GM21447 (cell line): Measurements from ENCODE around the gene OASL.

Source experiments
- ATAC-seq: cut with Tn5 transposase; IDR thresholded peaks from one replicate; pipeline ENCODE4 v1.9.1; 2021; ENCODE audit not compliant: unreplicated experiment

The OASL gene

DNA sequence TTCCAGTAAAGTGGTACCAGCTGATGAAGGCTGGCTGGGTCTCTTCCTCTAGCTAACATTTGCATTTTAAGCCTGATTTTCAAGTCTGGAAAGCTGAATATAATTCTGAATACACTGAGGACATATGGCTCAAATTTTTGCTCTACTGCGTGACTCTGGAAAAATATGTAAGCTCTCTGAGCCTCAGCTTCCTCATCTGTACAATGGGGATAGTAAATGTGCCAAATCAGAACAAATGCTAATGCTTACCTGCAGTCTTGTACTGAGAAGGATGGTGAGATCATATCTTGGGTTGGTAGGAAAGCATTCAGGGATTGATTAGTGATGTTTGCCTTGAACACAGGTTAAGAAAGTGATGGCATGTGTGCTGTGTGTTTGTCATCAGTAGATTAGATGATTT lies 46.1 kb downstream of the OASL start:
- no peak for ATAC-seq

DNA sequence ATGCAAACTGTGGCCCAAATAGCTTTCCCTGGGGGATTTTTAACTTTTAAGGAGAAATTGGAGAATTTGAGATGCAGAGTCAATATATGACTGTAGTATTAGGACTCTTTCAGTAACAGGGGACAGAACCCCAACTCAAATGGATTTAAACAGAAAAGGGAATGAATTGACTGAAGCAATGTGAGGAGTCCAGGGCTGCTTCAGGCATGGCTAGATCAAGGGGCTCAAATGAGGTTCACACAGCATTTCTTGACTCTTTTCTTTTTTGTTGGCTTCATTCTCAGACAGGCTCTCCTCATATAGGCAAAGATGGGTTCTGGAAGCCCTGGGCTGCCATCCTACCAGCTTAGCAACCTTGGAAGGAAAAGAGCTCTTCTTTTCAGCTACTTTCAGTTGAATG lies 47.1 kb downstream of the OASL start:
- no peak for ATAC-seq

GRCh38 chr12:120990487-120991055 lies 48.5 kb downstream of the OASL start:
- ATAC-seq = no peak

DNA sequence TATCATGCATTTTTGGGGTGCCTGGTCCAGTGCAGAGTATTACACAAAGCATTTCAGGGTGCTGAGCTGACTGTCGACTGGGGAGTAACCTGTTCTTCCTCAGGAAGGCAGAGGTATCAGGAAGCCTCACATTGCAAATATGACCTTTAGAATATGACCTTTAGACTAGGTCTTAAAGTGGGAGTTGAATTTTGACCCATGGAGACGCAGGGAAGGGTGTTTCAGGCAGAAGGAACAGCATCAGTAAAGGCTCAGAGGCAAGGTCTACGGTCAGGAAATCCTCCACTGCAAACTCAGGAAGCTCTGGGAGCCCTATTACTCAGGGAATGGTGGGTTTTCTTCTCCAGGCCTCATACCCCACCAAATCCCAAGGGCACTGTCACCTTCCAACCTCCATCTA lies 49.4 kb downstream of the OASL start:
- no peak for ATAC-seq

DNA sequence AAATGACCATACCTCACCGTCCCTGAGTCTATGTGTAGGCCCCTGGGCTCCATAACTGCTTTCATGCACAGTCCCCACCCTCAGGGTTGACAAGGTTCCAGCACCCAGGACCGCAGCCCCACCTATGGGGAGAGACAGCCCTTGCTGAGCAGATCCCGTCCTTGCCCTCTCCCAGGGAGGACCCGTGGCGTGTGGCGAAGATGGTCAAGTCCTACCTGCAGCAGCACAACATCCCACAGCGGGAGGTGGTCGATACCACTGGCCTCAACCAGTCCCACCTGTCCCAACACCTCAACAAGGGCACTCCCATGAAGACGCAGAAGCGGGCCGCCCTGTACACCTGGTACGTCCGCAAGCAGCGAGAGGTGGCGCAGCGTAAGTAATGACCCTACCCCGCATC lies 50.4 kb downstream of the OASL start:
- ATAC-seq = no peak

DNA sequence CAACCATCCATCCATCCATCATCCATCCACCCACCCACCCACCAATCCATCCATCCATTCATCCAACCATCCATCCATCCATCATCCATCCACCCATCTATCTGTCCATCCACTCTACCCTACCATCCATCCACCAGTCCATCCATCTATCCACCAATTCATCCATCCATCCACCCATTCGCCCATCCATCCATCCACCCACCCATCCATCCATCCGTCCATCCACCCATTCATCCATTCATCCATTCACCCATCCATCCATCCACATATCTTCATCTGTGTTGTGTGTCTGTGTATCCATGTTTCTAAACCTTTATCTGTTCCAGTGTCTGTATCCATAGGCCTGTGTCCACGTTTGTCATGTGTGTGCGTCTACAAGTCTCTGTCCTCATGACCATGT lies 50.8 kb downstream of the OASL start:
- no peak for ATAC-seq

GRCh38 chr12:120984351-120984898 lies 54.6 kb downstream of the OASL start:
- ATAC-seq = no peak

GRCh38 chr12:120983759-120984158 lies 55.3 kb downstream of the OASL start:
- no peak for ATAC-seq

DNA sequence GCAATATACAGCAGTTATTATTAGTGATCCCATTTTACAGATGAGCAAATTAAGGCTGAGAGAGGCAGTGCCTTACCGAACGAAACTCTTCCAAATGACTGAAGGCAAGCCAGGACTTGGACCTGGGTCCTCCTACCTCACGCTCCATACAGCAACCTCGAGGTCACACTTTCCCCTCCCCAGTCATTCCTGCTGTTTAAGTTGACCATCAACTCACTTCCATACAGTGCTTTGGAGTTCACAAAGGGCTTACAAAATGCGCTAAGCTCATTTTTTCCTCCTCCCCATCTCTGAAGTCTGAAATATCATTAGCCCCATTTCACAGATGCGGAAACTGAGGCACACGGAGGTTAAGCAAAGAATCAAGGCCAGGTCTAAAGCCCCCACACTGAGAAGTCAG lies 56.4 kb downstream of the OASL start:
- ATAC-seq = no peak

- no peak for ATAC-seq
Measured at GRCh38 chr12:120981407-120981941, 57.6 kb downstream of the OASL start.

- no peak for ATAC-seq
Measured at GRCh38 chr12:120980800-120981368, 58.2 kb downstream of the OASL start.

GRCh38 chr12:120979862-120980696 lies 59.0 kb downstream of the OASL start:
- ATAC-seq = no peak

DNA sequence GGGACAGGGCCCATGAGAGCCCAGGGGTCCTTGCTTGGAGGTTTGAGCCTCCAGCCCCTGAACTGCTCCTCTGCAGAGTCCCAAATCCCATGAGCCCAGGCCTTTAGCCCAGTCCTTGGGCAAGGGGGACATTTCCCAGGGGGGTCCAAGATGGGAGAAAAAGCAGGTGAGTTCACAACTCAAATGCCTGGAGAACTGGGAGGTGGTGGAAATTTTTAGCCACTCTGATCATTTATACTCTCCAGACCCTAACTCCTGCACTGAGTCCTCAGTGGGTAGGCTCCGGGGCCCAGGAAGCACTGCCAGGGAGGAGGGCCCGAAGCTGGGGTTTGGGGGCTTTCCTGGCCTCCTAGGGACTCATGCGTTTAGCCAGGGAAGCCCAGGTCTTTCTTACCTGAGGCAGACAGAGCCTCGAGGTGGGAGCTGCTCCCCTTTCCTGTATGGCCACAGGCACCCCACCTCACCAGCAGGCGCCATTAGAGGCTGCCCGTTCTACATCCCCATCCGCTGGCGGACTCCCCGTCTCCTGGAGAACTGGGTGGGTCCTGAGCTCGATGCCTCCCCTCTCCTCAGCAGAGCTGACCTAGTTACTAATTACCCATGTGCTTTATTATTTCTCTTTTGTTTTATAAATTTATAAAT lies 59.7 kb downstream of the OASL start:
- ATAC-seq = no peak

GRCh38 chr12:120978296-120979219 lies 60.5 kb downstream of the OASL start, which contains the start of gene HNF1A:
HNF1A (plus strand) TSS chr12:120978543; CDS start chr12:120978769, 226 bp downstream.
- no peak for ATAC-seq

GRCh38 chr12:120977531-120978295 lies 61.3 kb downstream of the OASL start:
- no peak for ATAC-seq

- ATAC-seq = no peak
Measured at GRCh38 chr12:120972870-120973543, 66.0 kb downstream of the OASL start.

DNA sequence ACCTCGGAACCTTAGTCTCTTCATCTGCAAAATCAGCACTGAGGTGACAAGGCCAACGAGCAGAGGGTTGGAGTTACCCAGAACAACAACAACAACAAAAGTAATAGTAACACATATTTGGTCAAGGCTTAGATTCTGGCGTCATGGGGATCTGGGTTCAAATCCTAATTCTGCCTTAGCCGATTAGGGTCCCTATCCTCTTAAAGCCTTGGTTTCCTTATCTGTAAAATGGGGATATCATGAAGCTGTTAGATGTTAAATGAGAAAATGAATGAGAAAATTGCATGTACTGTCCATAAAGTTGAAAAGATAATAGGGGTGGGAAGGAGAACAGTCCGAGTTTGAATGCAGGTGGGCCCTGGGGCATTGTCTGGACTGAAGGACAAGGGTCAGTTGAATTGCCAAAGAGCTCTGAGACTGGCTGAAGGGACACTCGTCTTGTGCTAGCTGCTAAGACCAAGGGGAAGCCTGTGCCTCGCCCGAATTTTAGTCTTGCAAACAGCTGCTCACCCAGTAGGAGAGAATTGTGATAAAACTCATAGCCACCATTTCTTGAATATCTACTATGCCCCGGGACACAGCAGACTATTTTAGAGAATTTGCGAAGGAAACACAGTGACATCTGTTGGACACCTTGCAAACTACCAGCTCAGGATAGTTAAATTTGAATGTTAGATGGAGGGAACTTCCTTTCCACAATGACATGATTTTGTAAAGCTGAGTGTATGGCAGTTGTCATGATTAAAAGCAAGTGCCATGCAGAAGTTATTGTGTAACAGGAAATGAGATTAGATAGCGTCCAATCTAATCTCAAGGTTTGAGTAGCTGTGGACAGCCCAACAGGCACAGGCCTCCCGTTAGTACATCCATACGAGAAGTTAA lies 67.5 kb downstream of the OASL start:
- ATAC-seq = peak; percentile 58

GRCh38 chr12:120970310-120970709 lies 68.7 kb downstream of the OASL start:
- no peak for ATAC-seq
